NCI-H526 (cell line): ENCODE results near the gene FETUB.

Source experiments
- DNase-seq, 2 experiments: peaks; one replicate each; lab custom pipeline; 2025; lab: John Stamatoyannopoulos, UW

The FETUB gene

DNA sequence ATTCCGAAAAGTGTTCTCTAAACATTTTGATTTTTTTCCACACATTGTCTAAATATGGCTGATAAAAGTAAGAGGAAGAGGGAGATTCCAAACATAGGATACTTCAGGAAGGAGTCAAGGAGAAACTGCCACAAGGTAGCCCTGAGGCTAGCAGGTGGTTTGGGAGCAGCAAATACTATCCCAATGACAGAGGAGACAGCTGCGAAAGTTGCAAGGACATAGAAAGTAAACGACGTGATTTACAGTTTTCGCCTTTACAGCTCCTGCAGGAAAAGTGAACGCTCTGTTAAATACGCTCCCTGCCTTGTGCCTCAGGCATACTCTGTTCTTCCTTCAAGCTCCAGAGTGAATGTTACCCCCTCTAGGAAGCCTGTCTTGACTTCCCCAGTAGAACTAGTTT lies 3.7 kb upstream of the FETUB start:
- DNase-seq, result no peak

DNA sequence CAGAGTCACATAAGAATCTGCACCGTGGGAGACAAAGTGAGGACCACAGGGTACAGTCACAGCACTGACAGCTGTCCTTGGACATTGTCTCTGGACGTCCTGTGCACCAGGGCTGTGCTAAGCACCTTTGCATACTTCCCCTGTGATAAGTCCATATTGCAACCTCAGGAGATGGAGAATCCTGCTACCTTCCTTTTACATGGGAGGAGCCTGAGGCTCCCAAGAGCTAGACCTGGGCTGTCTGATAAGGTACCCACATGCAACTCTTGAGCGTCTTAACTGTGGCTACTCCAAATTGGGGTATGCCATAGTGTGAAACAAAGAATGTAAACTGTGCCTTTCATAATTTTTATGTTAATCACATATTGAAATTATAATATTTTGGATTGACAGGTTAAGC lies 2.5 kb upstream of the FETUB start:
- no peak for DNase-seq

DNA sequence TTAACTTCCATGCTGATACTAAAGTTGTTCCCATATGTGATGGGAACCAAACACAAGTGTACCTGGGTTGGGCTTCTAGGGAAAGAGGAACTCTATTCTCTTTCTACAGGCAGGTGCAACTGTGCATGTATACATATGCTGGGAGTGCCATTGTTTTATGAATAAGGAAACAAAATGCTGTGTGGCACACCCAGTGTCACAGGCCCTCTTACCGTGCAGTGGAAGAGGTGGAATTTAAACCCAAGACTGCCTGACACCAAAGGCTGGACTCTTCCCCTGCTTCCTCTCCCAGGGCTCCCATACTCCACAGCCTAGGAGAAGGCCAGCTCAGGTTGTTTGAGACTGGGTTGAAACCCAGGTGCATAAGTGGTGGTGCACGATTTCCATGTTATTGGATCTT lies 1.9 kb upstream of the FETUB start:
- DNase-seq, result no peak

DNA sequence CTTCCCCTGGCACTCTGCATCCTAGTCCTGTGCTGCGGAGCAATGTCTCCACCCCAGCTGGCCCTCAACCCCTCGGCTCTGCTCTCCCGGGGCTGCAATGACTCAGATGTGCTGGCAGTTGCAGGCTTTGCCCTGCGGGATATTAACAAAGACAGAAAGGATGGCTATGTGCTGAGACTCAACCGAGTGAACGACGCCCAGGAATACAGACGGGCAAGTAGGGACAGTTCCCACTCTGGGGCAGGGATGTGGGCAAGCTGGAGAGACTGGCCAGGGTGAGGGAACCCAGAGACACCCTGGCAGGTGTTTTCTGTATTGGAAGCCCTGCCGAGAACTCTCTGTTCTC lies 247 bp downstream of the FETUB start:
- no peak for DNase-seq

DNA sequence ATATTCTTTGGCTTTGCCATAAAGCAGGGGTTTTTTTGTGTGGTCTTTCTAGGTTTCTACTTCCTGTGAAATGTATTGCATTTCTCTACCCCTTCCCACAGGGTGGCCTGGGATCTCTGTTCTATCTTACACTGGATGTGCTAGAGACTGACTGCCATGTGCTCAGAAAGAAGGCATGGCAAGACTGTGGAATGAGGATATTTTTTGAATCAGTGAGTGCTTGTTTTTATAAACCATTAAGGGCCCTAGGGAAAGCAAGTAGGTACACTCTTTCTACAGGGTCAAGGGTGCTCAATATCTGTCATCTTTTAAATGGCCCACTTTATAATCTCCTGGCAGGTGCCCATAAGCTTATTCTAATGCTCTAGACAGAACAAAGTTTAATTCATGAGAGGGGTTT lies 730 bp downstream of the FETUB start:
- DNase-seq, result no peak

DNA sequence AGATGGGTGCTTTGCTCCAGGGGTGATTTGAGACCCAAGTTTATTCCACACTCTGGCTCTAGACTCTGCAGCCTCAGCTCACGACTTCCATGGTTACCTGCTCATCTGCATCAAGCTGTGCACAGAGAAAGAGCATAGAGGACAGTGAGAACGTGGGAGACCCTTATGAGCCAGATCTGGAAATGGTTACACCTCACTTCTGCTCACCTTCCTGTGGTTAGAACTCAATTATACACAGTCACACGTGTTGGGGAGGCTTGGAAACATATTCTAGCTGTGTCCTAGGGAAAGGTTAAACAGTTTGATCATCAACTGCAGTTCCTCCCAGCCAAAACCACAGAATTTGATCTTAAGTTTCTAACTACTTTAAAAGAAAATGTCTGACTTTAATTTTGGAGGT lies 1.8 kb downstream of the FETUB start:
- no peak for DNase-seq

DNA sequence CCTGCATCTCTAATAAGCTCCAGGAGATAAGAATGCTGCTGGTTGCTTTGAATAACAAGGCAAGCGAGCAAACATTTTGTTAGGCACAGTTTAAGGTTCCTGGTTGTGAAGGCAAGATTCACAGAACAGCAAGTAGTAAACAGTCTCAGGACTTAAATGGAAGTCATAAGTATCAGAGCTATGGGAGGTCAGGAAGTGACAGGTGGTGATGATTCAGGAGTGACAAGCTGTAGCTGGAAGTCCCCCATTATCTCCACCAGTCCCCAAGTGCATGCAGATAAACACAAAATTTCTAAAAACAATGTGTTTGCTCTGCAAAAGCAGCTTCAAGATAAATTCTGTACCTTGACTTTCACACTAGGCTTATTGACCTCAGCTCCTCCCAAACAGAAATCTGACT lies 3.3 kb downstream of the FETUB start:
- no peak for DNase-seq

DNA sequence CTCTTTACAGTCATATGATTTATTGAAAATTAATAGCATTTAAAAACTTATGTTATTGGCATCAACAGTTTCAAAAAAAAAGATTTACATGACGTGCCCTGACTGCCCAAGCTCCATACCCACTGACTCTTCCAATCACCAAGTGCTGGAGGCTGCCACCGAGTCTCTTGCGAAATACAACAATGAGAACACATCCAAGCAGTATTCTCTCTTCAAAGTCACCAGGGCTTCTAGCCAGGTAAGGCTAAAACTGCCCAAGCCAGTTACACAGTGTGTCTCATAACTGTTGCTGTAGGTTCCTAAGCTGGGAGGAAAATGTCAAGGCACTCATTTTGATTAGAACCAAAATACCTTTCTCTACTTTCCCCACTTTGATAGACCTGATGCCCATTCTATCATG lies 4.5 kb downstream of the FETUB start:
- no peak for DNase-seq

DNA sequence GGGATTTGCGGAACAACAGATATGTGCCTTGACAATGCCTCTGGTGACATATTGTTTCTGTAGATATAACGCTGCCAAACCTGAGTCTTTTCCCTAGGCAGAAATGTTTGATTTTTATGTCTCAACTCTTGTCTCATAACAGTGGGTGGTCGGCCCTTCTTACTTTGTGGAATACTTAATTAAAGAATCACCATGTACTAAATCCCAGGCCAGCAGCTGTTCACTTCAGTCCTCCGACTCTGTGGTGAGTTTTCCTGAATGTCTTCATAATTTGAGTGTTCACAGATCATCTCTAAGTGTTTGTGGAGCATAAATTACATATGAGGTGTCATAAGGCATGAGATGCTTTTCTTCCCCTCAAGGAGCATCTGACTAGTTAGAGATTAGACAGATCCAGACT lies 5.9 kb downstream of the FETUB start:
- no peak for DNase-seq

DNA sequence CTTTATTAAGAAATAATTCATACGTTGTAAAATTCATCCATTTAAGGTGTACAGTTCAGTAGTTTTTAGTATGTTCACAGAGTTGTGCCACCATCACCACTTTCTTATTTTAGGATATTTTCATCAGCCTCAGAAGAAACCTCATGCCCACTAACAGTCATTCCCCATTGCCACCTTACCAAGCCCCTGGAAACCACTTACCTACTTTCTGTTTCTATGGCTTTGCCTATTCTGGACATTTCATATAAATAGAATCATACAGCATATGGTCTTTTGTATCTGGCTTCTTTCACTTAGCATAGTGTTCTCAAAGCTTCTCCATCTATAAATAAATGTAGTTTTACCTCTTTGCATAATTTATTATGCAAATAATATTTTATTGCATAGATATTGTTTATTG lies 6.6 kb downstream of the FETUB start:
- DNase-seq, result no peak

DNA sequence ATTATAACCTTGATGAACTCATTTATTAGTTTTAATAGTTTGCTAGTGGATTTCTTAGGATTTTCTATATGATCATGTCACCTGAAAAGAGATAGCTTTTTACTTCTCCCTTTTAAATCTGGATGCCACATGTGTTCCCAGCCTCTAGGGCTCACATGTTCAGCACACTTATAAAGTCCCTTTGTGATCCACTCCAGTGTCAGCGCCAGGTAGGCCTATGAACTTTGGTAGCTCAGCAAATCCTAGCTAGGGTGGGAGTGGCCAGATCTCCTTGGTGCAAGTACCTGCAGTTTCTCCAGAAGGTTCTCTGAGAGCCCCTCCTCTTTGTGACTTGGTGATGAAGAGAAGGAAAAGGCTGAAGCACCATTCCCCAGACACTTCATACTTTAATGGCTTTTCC lies 8.7 kb downstream of the FETUB start:
- DNase-seq, result no peak

DNA sequence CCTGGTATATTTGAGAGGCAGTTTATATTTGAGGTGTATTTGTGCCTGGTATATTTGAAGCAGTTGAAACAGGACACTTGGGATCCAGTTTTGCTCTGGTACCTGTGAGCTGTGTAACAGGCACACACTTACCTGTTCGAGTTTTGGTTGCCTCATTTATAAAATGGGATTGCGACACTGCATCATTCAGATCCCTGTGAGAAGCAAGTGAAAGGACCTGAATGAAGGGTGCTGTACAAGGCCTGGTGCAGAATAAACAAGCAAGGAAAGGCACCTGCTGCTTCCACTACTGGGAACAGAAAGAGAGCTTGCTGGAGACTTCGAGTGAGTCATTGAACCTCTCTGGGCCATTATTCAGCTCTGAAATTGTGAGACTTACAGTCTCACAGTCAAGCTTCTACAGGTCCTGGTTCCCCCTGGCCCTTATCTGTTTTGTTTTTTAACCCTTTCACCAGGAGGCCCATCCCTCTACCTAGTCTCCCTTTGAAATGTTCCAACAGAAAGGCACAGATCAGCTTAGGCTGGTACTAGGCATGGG lies 11.5 kb downstream of the FETUB start:
- no peak for DNase-seq

DNA sequence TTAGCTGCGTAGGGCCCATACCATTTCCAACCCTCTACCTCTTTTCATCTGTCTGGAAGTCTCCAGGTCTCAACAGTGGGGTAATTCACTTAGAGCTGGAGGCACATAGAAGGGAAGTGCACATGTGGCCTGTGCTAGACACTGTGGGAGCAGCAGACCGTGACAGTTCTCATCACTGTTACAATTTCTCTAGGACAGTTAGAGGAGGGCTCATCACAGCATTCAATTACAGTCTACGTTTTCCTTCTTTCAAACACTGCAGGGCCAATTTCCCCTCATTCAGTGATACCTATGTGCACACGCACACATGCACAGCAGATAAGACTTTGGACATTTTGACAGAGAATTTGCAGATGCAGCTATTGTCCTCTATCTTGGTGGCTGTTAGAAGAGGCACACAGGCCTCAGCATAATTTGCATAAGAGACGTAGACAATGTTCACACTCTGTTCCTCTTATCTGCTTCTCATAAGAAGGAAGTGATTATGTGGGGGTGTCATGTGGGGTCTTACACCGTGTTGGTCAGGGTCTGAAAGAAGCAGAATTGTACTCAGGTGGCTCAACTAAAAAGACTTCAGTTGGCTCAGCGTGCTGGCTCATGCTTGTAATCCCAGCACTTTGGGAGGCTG lies 13.0 kb downstream of the FETUB start:
- peak; percentile 39 to 59 for DNase-seq

DNA sequence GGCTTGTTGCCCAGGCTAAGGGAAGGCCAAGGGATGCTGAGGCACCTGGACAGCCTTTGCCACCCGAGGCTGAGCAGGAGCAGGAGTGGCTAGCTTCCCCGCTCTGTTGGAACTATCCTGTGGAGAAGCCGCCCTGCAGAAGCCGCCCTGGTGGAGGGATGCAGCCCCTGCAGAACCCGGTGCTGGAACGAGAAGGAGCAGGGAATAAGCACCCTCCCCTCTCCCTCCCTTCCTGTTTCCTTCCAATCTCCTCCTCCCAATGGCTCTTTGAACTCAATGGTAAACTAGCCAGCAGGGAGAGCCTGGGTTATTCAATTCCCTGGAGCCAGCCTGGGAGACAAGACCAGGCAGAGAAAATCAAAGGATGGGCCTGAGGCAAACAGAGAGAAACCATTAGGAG lies 13.8 kb downstream of the FETUB start:
- no peak for DNase-seq

DNA sequence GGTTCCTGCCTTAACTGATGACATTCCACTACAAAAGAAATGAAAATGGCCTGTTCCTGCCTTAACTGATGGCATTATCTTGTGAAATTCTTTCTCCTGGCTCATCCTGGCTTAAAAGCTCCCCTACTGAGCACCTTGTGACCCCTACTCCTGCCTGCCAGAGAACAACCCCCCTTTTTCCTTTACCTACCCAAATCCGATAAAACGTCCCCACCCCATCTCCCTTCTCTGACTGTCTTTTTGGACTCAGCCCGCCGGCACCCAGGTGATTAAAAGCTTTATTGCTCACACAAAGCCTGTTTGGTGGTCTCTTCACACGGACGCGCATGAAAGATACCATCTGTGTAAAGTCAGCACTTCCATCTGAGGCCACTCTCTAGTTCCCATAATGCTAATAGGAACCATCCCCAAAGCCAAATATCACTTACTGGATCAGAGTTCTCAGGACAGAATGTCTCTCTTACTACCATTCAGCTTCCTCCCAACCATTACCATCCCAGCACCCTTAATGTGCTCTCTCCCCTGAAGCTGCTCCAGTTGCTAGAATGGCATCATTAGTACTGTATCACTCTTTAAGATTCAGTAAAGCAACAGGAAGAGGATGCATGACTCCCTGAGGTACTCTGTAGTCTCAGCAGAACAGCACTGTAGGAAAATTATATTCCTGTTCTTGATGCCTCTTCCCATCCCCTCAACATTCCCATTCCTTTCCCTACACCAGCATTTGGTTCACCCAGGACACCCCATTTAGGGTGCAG lies 23.3 kb downstream of the FETUB start:
- no peak for DNase-seq

DNA sequence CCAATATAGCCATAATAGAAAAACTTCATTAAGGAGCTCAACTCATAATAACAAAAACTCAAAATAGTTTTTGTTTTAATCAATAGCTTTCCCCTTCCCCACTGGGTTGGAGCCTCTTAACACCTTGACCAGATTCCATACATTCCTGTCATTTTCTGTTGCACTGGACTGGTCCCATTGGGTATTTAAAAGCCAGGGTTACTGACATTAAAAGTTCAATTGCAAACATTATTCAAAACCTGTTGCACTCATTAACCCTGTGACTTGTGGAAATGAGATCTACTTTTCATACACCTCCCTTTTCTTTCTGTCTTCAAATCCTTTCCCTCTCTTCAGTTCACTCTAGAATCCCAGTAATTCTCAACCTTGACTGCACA lies 23.9 kb downstream of the FETUB start:
- no peak for DNase-seq

DNA sequence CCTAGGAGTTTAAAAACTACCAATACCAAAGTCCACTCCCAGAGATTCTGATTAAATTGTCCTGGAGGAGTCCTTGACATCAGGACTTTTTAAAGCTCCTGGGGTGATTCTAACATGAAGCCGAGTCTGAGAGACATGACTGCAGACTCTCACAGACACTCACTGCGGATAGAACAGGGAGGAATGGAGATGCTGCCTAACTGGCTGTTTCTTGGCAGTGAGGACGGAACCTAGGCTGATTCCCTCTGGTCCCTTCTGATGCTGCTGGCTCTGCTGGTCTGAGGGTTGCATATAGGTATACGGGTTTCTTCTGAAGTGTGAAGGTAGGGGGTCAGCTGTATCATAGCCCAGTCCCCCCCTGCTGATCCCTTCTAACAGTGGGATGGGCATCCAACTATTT lies 24.3 kb downstream of the FETUB start:
- DNase-seq, result no peak

DNA sequence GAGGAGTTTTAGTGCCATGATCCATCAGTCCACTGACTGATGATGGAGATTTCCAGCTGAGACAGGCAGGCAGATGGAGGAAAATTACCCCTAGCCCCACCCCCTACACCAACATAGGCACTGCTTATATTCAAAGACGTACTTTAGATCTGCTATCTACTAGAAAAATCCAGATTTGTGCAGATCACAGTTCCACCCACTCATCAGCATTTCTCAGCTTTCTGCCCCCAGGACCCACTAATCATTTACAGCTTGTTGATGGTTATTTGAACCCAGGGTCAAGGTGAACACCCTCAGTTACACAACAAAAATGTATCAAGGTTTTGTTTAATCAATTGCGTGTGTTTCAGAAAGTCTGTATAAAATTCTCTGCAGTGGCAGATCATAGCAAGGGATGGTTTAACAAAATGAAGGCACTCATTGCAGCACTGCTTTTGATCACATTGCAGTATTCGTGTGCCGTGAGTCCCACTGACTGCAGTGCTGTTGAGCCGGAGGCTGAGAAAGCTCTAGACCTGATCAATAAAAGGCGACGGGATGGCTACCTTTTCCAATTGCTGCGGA lies 25.5 kb downstream of the FETUB start, which contains the start of gene HRG:
TSS of gene HRG (plus strand) at position 390 of the 564 bp plus-strand sequence. CDS start at position 408, 18 bp downstream.
- no peak for DNase-seq

DNA sequence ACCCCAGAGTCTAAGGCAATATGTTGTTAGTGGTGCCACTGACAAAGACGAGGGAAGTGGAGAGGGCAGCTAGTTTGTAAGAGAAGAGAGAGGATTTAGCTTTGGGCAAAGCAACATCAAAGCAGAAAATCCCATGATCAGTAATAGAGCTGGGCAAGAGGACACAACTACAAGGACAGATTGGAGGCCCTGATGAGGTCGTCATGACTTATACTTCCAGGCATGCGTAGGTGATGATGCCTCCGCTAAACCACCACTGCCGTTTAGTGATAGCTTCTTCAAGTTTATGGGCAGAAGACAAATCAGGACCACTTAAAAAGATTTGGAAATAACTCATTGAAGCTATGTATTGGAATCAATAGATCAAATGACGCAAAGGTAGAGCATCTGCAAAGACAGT lies 28.2 kb downstream of the FETUB start:
- DNase-seq, result no peak

DNA sequence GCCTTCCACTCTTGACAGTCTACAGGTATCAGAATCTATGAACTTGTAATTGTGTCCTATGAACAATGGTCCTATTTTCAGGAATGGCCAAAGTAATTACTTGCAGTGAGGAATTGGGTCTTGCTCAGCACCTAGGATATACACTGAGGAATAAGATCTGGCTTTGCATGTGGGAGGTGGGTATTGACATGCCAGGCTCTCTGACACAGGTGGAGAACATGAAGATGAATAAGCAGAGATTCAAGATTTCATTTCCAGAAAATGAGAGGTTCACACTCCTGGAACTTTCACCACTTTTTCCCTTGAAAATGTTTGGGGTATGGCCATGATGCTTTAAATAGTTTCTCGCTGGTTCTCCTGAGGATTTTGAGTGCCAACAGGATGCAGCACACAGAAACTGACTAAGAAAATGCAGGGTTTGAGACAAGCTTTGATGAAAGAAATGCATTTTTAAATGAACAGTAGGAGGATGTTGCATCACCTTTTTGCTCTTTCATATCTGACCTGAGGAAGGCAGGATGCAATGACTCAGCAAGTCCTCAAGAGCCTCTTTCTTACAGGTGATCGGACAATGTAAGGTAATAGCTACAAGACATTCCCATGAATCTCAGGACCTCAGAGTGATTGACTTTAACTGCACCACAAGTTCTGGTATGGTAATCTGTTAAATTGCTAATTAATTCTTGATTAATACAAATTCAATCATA lies 29.3 kb downstream of the FETUB start:
- no peak for DNase-seq

DNA sequence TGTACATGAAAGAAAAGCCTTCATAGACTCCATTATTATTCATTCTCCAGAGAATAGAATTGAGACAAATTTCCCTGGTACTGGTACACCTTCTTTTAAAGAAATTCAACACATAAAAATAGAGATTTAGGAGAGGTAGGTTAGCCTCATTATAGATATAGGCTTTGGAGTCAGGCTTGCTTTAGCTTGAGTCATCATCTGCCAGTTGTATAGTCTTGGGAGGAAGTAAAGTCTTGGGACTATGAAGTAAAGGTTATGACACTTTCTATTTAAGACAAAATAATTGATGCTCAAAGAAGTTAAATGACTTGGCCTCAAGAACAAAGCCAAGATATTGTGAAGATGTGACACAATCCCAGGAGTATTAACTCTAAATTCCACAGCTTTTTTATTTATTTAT lies 30.0 kb downstream of the FETUB start:
- no peak for DNase-seq

DNA sequence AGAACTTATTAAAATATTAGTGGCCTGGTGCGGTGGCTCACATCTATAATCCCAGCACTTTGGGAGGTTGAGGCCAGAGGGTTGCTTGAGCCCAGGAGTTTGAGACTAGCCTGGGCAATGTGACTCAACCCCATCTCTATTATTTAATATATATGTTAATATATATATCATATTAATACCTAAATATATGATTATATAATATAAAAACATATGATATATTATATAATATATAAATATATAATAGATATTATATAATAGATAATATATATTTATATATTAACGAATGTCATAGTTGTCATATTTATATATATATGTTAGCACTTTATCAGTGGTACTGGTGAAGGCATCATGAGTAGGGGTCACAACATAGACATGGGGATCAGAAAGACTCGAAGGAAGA lies 30.9 kb downstream of the FETUB start:
- DNase-seq, result no peak

DNA sequence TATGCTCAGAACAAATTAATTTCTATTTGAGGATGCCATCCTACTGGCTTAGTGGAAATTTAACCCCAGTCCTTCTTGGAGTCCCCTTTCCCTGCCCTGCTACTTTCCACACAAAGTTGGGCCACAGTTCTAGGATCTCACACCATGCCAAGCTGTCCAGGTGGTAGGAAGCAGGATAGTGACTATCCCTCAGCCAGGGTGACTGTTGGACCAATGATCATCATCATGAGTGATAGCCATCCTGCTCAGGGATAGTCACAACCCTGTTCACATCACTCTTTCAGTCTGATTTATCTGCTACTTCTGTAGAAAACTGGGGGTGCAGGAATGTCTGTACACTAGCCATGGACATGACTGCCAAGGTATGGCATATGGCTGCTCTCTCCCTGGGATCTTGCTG lies 38.4 kb downstream of the FETUB start:
- no peak for DNase-seq
